GM12878 (cell line): ENCODE data around the gene ACSF3. TPM values are rescaled to one million over a fixed set of nuclear protein-coding genes. Genes with fewer than 3 reads are reported as not detected.

Source experiments
- POLR2AphosphoS5 ChIP-seq: IDR thresholded peaks from 2 replicates; pipeline ENCODE4 v1.6.1; 2011; ENCODE audit warnings: mild to moderate bottlenecking, low read length, inconsistent platforms
- SREBF2 ChIP-seq: IDR thresholded peaks from 2 replicates; pipeline ENCODE4 v1.6.1; 2012; ENCODE audit warnings: mild to moderate bottlenecking, low read length
- TARDBP ChIP-seq: IDR thresholded peaks from 2 replicates; pipeline ENCODE4 v1.6.1; 2016; ENCODE audit warnings: borderline replicate concordance
- WRNIP1 ChIP-seq: IDR thresholded peaks from 2 replicates; pipeline ENCODE4 v1.6.1; 2011; ENCODE audit warnings: low read depth, low read length, improper control_type of control experiment, borderline replicate concordance
- polyA plus RNA-seq, 11 experiments: library from polyadenylated mRNA; depleted of rRNA in 4 of 11; unstranded in 6 of 11; stranded (reverse) in 5 of 11; fragments of >200 nt; fragmentation: Nextera tagmentation in 4 of 11; fragmentation: Illumina TruSeq in 1 of 11; extraction: Ambion mirVana in 4 of 11; extraction: Trizol in 1 of 11; gene quantifications; 1 replicate in 1 of 11; 2 replicates in 10 of 11; pipeline versions ENCODE4 v1.2.1 to v1.2.3, GENCODE V29; 2011 to 2016; ENCODE audit warnings: inconsistent platforms in 2 of 11, missing spikeins in 2 of 11, low read depth in 1 of 11
- total RNA-seq, 4 experiments: library from RNA; depleted of rRNA in 3 of 4; stranded (reverse); fragments of >200 nt in 3 of 4; fragmentation: Illumina TruSeq in 1 of 4; extraction: Trizol in 1 of 4; gene quantifications; 2 replicates each; pipeline versions ENCODE4 v1.2.1 to v1.2.3, GENCODE V29; 2013 to 2021
- TF ChIP-seq, protein P1 (sequence below): IDR thresholded peaks from 2 replicates; pipeline ENCODE4 v1.6.1; 2012; ENCODE audit warnings: low read depth, low read length, improper control_type of control experiment
- TF ChIP-seq, protein P2 (sequence below): fragments of 450-650 bp; formaldehyde crosslinking; IDR thresholded peaks from 2 replicates; pipeline ENCODE4 v1.4.0; 2022; ENCODE audit warnings: mild to moderate bottlenecking, moderate library complexity
- TF ChIP-seq, protein P3 (sequence below): fragments of 450-650 bp; formaldehyde crosslinking; IDR thresholded peaks from 2 replicates; pipeline ENCODE4 v1.5.0; 2022; ENCODE audit warnings: mild to moderate bottlenecking, missing genetic modification characterization
- TF ChIP-seq, protein P4 (sequence below): fragments of 450-650 bp; IDR thresholded peaks from 2 replicates; pipeline ENCODE4 v1.6.1; 2017; ENCODE audit warnings: mild to moderate bottlenecking, low read depth, inconsistent platforms; ENCODE audit not compliant: poor library complexity, severe bottlenecking

Gene ACSF3
- total and polyA plus RNA-seq, 10 of the 15 experiments (the other 5 are each of a cell fraction or from before 2014, with no cell fraction given) = 1.0 to 44.4 (median 25.8) TPM

DNA sequence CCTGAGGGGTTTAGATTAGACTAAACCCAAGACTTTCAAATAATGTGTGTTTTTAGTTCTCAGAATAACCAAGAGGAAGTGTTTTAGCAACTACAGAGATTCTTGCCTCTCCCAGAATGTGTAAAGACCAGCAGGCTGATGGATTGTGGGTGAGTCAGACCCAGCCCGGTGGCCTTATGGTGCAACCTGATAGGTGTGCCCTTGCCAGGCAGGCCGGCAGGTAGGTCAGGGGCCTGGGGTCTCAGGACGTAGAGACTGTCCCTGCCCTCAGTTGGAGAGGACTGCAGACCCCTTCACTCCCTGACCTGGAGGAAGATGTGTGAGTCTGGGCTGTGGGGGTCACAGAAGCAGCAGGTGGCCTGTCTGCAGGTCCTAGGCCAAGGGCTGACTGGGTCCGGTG, 47.2 kb upstream of the ACSF3 start (continued):
- TF ChIP-seq, protein P1, sequence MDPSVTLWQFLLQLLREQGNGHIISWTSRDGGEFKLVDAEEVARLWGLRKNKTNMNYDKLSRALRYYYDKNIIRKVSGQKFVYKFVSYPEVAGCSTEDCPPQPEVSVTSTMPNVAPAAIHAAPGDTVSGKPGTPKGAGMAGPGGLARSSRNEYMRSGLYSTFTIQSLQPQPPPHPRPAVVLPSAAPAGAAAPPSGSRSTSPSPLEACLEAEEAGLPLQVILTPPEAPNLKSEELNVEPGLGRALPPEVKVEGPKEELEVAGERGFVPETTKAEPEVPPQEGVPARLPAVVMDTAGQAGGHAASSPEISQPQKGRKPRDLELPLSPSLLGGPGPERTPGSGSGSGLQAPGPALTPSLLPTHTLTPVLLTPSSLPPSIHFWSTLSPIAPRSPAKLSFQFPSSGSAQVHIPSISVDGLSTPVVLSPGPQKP = no peak
- TF ChIP-seq WRNIP1 = no peak
- TF ChIP-seq, protein P2, sequence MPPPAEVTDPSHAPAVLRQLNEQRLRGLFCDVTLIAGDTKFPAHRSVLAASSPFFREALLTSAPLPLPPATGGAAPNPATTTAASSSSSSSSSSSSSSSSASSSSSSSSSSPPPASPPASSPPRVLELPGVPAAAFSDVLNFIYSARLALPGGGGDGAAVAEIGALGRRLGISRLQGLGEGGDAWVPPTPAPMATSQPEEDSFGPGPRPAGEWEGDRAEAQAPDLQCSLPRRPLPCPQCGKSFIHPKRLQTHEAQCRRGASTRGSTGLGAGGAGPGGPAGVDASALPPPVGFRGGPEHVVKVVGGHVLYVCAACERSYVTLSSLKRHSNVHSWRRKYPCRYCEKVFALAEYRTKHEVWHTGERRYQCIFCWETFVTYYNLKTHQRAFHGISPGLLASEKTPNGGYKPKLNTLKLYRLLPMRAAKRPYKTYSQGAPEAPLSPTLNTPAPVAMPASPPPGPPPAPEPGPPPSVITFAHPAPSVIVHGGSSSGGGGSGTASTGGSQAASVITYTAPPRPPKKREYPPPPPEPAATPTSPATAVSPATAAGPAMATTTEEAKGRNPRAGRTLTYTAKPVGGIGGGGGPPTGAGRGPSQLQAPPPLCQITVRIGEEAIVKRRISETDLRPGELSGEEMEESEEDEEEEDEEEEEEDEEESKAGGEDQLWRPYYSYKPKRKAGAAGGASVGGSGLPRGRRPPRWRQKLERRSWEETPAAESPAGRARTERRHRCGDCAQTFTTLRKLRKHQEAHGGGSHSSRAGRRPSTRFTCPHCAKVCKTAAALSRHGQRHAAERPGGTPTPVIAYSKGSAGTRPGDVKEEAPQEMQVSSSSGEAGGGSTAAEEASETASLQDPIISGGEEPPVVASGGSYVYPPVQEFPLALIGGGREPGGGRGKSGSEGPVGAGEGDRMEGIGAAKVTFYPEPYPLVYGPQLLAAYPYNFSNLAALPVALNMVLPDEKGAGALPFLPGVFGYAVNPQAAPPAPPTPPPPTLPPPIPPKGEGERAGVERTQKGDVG (CRISPR knock-in tag) = no peak
- TF ChIP-seq TARDBP = no peak
- no peak for TF ChIP-seq POLR2AphosphoS5
- TF ChIP-seq SREBF2 = no peak
- TF ChIP-seq, protein P3, sequence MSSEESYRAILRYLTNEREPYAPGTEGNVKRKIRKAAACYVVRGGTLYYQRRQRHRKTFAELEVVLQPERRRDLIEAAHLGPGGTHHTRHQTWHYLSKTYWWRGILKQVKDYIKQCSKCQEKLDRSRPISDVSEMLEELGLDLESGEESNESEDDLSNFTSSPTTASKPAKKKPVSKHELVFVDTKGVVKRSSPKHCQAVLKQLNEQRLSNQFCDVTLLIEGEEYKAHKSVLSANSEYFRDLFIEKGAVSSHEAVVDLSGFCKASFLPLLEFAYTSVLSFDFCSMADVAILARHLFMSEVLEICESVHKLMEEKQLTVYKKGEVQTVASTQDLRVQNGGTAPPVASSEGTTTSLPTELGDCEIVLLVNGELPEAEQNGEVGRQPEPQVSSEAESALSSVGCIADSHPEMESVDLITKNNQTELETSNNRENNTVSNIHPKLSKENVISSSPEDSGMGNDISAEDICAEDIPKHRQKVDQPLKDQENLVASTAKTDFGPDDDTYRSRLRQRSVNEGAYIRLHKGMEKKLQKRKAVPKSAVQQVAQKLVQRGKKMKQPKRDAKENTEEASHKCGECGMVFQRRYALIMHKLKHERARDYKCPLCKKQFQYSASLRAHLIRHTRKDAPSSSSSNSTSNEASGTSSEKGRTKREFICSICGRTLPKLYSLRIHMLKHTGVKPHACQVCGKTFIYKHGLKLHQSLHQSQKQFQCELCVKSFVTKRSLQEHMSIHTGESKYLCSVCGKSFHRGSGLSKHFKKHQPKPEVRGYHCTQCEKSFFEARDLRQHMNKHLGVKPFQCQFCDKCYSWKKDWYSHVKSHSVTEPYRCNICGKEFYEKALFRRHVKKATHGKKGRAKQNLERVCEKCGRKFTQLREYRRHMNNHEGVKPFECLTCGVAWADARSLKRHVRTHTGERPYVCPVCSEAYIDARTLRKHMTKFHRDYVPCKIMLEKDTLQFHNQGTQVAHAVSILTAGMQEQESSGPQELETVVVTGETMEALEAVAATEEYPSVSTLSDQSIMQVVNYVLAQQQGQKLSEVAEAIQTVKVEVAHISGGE (CRISPR knock-in tag) = no peak
- TF ChIP-seq, protein P4, sequence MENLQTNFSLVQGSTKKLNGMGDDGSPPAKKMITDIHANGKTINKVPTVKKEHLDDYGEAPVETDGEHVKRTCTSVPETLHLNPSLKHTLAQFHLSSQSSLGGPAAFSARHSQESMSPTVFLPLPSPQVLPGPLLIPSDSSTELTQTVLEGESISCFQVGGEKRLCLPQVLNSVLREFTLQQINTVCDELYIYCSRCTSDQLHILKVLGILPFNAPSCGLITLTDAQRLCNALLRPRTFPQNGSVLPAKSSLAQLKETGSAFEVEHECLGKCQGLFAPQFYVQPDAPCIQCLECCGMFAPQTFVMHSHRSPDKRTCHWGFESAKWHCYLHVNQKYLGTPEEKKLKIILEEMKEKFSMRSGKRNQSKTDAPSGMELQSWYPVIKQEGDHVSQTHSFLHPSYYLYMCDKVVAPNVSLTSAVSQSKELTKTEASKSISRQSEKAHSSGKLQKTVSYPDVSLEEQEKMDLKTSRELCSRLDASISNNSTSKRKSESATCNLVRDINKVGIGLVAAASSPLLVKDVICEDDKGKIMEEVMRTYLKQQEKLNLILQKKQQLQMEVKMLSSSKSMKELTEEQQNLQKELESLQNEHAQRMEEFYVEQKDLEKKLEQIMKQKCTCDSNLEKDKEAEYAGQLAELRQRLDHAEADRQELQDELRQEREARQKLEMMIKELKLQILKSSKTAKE = no peak
